Measurements from ENCODE around the gene CACNA1I.
A peak's percentile ranks its signal among the peaks of the same experiment; 100 is the strongest.

The CACNA1I gene

DNA sequence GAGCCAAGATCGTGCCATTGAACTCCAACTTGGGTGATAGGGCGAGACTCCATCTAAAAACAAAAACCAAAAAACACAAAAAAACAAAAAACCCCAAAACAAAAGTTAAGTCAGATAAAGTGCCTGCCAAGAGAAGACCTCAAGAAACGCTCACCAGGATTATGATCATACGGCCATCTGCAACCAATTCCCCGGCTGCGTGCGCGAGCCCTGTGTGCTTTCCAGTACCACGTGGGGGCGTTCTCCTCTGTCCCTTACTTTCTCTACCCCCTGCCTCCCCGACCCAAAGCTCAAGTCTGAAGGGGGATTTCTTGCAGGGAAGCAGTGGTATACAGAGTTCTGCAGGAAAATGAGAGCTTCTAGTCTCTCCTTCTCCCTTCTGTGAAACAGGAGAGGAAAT, 27.5 kb upstream of the CACNA1I start (continued):
- TF ChIP-seq, protein P1, sequence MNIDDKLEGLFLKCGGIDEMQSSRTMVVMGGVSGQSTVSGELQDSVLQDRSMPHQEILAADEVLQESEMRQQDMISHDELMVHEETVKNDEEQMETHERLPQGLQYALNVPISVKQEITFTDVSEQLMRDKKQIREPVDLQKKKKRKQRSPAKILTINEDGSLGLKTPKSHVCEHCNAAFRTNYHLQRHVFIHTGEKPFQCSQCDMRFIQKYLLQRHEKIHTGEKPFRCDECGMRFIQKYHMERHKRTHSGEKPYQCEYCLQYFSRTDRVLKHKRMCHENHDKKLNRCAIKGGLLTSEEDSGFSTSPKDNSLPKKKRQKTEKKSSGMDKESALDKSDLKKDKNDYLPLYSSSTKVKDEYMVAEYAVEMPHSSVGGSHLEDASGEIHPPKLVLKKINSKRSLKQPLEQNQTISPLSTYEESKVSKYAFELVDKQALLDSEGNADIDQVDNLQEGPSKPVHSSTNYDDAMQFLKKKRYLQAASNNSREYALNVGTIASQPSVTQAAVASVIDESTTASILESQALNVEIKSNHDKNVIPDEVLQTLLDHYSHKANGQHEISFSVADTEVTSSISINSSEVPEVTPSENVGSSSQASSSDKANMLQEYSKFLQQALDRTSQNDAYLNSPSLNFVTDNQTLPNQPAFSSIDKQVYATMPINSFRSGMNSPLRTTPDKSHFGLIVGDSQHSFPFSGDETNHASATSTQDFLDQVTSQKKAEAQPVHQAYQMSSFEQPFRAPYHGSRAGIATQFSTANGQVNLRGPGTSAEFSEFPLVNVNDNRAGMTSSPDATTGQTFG (tag by site-specific recombination; IDR thresholded peaks at IDR 0.05; ENCODE audit: borderline replicate concordance): no peak
- TF ChIP-seq ZNF121 (tag by site-specific recombination; IDR thresholded peaks at IDR 0.05): no peak
- TF ChIP-seq, protein P2, sequence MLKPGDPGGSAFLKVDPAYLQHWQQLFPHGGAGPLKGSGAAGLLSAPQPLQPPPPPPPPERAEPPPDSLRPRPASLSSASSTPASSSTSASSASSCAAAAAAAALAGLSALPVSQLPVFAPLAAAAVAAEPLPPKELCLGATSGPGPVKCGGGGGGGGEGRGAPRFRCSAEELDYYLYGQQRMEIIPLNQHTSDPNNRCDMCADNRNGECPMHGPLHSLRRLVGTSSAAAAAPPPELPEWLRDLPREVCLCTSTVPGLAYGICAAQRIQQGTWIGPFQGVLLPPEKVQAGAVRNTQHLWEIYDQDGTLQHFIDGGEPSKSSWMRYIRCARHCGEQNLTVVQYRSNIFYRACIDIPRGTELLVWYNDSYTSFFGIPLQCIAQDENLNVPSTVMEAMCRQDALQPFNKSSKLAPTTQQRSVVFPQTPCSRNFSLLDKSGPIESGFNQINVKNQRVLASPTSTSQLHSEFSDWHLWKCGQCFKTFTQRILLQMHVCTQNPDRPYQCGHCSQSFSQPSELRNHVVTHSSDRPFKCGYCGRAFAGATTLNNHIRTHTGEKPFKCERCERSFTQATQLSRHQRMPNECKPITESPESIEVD (tag by site-specific recombination; IDR thresholded peaks at IDR 0.05): no peak
- no peak for TF ChIP-seq SP3 (tag by site-specific recombination; IDR thresholded peaks at IDR 0.05)
- no peak for TF ChIP-seq ZNF585B (tag by site-specific recombination; IDR thresholded peaks at IDR 0.05)
- peak; percentile 65; the same call in 1 of the 2 replicates for TF ChIP-seq ZBTB48 (tag by site-specific recombination; IDR thresholded peaks at IDR 0.05)
- TF ChIP-seq, protein P3, sequence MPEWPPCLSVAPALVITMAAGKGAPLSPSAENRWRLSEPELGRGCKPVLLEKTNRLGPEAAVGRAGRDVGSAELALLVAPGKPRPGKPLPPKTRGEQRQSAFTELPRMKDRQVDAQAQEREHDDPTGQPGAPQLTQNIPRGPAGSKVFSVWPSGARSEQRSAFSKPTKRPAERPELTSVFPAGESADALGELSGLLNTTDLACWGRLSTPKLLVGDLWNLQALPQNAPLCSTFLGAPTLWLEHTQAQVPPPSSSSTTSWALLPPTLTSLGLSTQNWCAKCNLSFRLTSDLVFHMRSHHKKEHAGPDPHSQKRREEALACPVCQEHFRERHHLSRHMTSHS (tag by site-specific recombination; IDR thresholded peaks at IDR 0.05): no peak
- TF ChIP-seq, protein P4, sequence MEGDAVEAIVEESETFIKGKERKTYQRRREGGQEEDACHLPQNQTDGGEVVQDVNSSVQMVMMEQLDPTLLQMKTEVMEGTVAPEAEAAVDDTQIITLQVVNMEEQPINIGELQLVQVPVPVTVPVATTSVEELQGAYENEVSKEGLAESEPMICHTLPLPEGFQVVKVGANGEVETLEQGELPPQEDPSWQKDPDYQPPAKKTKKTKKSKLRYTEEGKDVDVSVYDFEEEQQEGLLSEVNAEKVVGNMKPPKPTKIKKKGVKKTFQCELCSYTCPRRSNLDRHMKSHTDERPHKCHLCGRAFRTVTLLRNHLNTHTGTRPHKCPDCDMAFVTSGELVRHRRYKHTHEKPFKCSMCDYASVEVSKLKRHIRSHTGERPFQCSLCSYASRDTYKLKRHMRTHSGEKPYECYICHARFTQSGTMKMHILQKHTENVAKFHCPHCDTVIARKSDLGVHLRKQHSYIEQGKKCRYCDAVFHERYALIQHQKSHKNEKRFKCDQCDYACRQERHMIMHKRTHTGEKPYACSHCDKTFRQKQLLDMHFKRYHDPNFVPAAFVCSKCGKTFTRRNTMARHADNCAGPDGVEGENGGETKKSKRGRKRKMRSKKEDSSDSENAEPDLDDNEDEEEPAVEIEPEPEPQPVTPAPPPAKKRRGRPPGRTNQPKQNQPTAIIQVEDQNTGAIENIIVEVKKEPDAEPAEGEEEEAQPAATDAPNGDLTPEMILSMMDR (tag by site-specific recombination; IDR thresholded peaks at IDR 0.05): 0 out of 2 replicates have a peak, but pooled peaks have one; percentile 13
- no peak for TF ChIP-seq GFI1B (tag by site-specific recombination; IDR thresholded peaks at IDR 0.05)
- TF ChIP-seq, protein P5, sequence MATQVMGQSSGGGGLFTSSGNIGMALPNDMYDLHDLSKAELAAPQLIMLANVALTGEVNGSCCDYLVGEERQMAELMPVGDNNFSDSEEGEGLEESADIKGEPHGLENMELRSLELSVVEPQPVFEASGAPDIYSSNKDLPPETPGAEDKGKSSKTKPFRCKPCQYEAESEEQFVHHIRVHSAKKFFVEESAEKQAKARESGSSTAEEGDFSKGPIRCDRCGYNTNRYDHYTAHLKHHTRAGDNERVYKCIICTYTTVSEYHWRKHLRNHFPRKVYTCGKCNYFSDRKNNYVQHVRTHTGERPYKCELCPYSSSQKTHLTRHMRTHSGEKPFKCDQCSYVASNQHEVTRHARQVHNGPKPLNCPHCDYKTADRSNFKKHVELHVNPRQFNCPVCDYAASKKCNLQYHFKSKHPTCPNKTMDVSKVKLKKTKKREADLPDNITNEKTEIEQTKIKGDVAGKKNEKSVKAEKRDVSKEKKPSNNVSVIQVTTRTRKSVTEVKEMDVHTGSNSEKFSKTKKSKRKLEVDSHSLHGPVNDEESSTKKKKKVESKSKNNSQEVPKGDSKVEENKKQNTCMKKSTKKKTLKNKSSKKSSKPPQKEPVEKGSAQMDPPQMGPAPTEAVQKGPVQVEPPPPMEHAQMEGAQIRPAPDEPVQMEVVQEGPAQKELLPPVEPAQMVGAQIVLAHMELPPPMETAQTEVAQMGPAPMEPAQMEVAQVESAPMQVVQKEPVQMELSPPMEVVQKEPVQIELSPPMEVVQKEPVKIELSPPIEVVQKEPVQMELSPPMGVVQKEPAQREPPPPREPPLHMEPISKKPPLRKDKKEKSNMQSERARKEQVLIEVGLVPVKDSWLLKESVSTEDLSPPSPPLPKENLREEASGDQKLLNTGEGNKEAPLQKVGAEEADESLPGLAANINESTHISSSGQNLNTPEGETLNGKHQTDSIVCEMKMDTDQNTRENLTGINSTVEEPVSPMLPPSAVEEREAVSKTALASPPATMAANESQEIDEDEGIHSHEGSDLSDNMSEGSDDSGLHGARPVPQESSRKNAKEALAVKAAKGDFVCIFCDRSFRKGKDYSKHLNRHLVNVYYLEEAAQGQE (tag by site-specific recombination; IDR thresholded peaks at IDR 0.05): no peak
- TF ChIP-seq, protein P6, sequence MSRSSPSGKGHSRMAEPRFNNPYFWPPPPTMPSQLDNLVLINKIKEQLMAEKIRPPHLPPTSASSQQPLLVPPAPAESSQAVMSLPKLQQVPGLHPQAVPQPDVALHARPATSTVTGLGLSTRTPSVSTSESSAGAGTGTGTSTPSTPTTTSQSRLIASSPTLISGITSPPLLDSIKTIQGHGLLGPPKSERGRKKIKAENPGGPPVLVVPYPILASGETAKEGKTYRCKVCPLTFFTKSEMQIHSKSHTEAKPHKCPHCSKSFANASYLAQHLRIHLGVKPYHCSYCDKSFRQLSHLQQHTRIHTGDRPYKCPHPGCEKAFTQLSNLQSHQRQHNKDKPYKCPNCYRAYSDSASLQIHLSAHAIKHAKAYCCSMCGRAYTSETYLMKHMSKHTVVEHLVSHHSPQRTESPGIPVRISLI (tag by site-specific recombination; IDR thresholded peaks at IDR 0.05): no peak
- no peak for TF ChIP-seq ZEB2 (tag by site-specific recombination; IDR thresholded peaks at IDR 0.05)
- TF ChIP-seq ZNF2 (tag by site-specific recombination; IDR thresholded peaks at IDR 0.05): no peak
- TF ChIP-seq, protein P7, sequence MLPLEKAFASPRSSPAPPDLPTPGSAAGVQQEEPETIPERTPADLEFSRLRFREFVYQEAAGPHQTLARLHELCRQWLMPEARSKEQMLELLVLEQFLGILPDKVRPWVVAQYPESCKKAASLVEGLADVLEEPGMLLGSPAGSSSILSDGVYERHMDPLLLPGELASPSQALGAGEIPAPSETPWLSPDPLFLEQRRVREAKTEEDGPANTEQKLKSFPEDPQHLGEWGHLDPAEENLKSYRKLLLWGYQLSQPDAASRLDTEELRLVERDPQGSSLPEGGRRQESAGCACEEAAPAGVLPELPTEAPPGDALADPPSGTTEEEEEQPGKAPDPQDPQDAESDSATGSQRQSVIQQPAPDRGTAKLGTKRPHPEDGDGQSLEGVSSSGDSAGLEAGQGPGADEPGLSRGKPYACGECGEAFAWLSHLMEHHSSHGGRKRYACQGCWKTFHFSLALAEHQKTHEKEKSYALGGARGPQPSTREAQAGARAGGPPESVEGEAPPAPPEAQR (tag by site-specific recombination; IDR thresholded peaks at IDR 0.05): no peak
- TF ChIP-seq, protein P8, sequence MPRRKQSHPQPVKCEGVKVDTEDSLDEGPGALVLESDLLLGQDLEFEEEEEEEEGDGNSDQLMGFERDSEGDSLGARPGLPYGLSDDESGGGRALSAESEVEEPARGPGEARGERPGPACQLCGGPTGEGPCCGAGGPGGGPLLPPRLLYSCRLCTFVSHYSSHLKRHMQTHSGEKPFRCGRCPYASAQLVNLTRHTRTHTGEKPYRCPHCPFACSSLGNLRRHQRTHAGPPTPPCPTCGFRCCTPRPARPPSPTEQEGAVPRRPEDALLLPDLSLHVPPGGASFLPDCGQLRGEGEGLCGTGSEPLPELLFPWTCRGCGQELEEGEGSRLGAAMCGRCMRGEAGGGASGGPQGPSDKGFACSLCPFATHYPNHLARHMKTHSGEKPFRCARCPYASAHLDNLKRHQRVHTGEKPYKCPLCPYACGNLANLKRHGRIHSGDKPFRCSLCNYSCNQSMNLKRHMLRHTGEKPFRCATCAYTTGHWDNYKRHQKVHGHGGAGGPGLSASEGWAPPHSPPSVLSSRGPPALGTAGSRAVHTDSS (tag by site-specific recombination; IDR thresholded peaks at IDR 0.05): no peak
- TF ChIP-seq, protein P9, sequence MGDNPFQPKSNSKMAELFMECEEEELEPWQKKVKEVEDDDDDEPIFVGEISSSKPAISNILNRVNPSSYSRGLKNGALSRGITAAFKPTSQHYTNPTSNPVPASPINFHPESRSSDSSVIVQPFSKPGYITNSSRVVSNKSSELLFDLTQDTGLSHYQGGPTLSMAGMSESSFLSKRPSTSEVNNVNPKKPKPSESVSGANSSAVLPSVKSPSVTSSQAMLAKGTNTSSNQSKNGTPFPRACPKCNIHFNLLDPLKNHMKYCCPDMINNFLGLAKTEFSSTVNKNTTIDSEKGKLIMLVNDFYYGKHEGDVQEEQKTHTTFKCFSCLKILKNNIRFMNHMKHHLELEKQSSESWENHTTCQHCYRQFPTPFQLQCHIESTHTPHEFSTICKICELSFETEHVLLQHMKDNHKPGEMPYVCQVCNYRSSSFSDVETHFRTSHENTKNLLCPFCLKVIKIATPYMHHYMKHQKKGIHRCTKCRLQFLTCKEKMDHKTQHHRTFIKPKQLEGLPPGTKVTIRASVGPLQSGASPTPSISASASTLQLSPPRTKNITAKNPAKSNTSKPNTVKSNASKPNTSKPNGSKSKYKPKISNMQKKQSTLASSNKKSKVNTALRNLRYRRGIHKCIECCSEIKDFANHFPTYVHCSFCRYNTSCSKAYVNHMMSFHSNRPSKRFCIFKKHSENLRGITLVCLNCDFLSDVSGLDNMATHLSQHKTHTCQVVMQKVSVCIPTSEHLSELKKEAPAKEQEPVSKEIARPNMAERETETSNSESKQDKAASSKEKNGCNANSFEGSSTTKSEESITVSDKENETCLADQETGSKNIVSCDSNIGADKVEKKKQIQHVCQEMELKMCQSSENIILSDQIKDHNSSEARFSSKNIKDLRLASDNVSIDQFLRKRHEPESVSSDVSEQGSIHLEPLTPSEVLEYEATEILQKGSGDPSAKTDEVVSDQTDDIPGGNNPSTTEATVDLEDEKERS (tag by site-specific recombination; IDR thresholded peaks at IDR 0.05): no peak
- TF ChIP-seq IKZF3 (tag by site-specific recombination; IDR thresholded peaks at IDR 0.05): 0 out of 2 replicates have a peak, but pooled peaks have one; percentile 35
- no peak for TF ChIP-seq ZNF169 (tag by site-specific recombination; IDR thresholded peaks at IDR 0.05)
- TF ChIP-seq ZNF366 (tag by site-specific recombination; conservative IDR thresholded peaks at IDR 0.05): no peak
- no peak for TF ChIP-seq ZNF621 (tag by site-specific recombination; IDR thresholded peaks at IDR 0.05)
- TF ChIP-seq ZXDB (tag by site-specific recombination; IDR thresholded peaks at IDR 0.05): no peak
- TF ChIP-seq ZNF701 (tag by site-specific recombination; IDR thresholded peaks at IDR 0.05): no peak

Data from HEK293 (cell line).